HG03460 (cell line): ENCODE results near the gene CDH13.

Experiments used
- ATAC-seq: cut with Tn5 transposase; IDR thresholded peaks from one replicate; pipeline ENCODE4 v1.9.1; 2021; ENCODE audit not compliant: unreplicated experiment

The CDH13 gene

GRCh38 chr16:82649766-82650165, 23.0 kb downstream of the CDH13 start:
- ATAC-seq: no peak

- no peak for ATAC-seq
Observed at GRCh38 chr16:82650804-82651203, 24.0 kb downstream of the CDH13 start.

- ATAC-seq: peak; percentile 43
Observed at GRCh38 chr16:82651921-82652601, 25.3 kb downstream of the CDH13 start.

GRCh38 chr16:82652826-82653225, 26.1 kb downstream of the CDH13 start:
- ATAC-seq: no peak

GRCh38 chr16:82653550-82654511, 27.1 kb downstream of the CDH13 start:
- ATAC-seq: peak; percentile 76

GRCh38 chr16:82655072-82655714, 28.4 kb downstream of the CDH13 start:
- peak; percentile 36 for ATAC-seq

GRCh38 chr16:82655720-82656490, 29.1 kb downstream of the CDH13 start:
- ATAC-seq: no peak

- ATAC-seq: no peak
Observed at GRCh38 chr16:82657239-82657638, 30.5 kb downstream of the CDH13 start.

GRCh38 chr16:82657786-82658185, 31.0 kb downstream of the CDH13 start:
- ATAC-seq: no peak

- no peak for ATAC-seq
Observed at GRCh38 chr16:82658796-82659195, 32.0 kb downstream of the CDH13 start.

- no peak for ATAC-seq
Observed at GRCh38 chr16:82660075-82660645, 33.4 kb downstream of the CDH13 start.

GRCh38 chr16:82660966-82661365, 34.2 kb downstream of the CDH13 start:
- ATAC-seq: no peak

- no peak for ATAC-seq
Observed at GRCh38 chr16:82664181-82664580, 37.4 kb downstream of the CDH13 start.

- no peak for ATAC-seq
Observed at GRCh38 chr16:82665025-82665424, 38.3 kb downstream of the CDH13 start.

GRCh38 chr16:82667437-82667836, 40.7 kb downstream of the CDH13 start:
- no peak for ATAC-seq

- ATAC-seq: no peak
Observed at GRCh38 chr16:82668094-82668493, 41.3 kb downstream of the CDH13 start.

GRCh38 chr16:82671741-82672140, 45.0 kb downstream of the CDH13 start:
- ATAC-seq: no peak

- no peak for ATAC-seq
Observed at GRCh38 chr16:82672676-82673075, 45.9 kb downstream of the CDH13 start.

- ATAC-seq: no peak
Observed at GRCh38 chr16:82675300-82675699, 48.5 kb downstream of the CDH13 start.

GRCh38 chr16:82681592-82681991, 54.8 kb downstream of the CDH13 start:
- no peak for ATAC-seq

GRCh38 chr16:82682767-82683166, 56.0 kb downstream of the CDH13 start:
- no peak for ATAC-seq
